NCI-H345 treated with DMSO at 0.1 percent for 48 hours (cell line): ENCODE measurements around the gene FAM222B.
A peak's percentile ranks its signal among the peaks of the same experiment; 100 is the strongest.

Experiments used
- DNase-seq: peaks from one replicate; lab custom pipeline; 2025; ENCODE audit not compliant: unreplicated experiment; lab: John Stamatoyannopoulos, UW

Gene FAM222B

GRCh38 chr17:28716740-28717577 is 125.6 kb downstream of the FAM222B start:
- DNase-seq, result no peak

- no peak for DNase-seq
Observed at GRCh38 chr17:28715217-28715616, 127.4 kb downstream of the FAM222B start.

- no peak for DNase-seq
Observed at GRCh38 chr17:28714281-28714680, 128.3 kb downstream of the FAM222B start.

GRCh38 chr17:28712705-28713415 is 129.7 kb downstream of the FAM222B start:
- DNase-seq, result no peak

- DNase-seq, result peak; percentile 26
Observed at GRCh38 chr17:28712032-28712704, 130.4 kb downstream of the FAM222B start.

- no peak for DNase-seq
Observed at GRCh38 chr17:28711723-28712031, 130.9 kb downstream of the FAM222B start, which contains the start of gene PROCA1. Gene PROCA1, minus strand, starts transcription at chr17:28711888. Its CDS starts 228 bp downstream, at chr17:28711660.

GRCh38 chr17:28710861-28711722 is 131.5 kb downstream of the FAM222B start:
- peak; percentile 92 for DNase-seq

- DNase-seq, result no peak
Observed at GRCh38 chr17:28707339-28707720, 135.3 kb downstream of the FAM222B start.

GRCh38 chr17:28706471-28707338 is 135.9 kb downstream of the FAM222B start:
- no peak for DNase-seq
